GM18951 (cell line): ENCODE results near the gene VILL.

Source experiments
- POLR2A ChIP-seq: IDR thresholded peaks from 4 replicates; pipeline ENCODE4 v1.6.1; 2011; ENCODE audit warnings: mild to moderate bottlenecking; ENCODE audit not compliant: insufficient read length, insufficient read depth; ENCODE audit errors: extremely low read depth
- in situ Hi-C: fragments of 300-500 bp; cut with MboI; formaldehyde crosslinking; loops from one replicate; pipeline ENCODE4 v1.12.0; 2022; ENCODE audit warnings: low sequenced_read_pairs, mixed read lengths, inconsistent platforms; ENCODE audit not compliant: unreplicated experiment

VILL gene

DNA sequence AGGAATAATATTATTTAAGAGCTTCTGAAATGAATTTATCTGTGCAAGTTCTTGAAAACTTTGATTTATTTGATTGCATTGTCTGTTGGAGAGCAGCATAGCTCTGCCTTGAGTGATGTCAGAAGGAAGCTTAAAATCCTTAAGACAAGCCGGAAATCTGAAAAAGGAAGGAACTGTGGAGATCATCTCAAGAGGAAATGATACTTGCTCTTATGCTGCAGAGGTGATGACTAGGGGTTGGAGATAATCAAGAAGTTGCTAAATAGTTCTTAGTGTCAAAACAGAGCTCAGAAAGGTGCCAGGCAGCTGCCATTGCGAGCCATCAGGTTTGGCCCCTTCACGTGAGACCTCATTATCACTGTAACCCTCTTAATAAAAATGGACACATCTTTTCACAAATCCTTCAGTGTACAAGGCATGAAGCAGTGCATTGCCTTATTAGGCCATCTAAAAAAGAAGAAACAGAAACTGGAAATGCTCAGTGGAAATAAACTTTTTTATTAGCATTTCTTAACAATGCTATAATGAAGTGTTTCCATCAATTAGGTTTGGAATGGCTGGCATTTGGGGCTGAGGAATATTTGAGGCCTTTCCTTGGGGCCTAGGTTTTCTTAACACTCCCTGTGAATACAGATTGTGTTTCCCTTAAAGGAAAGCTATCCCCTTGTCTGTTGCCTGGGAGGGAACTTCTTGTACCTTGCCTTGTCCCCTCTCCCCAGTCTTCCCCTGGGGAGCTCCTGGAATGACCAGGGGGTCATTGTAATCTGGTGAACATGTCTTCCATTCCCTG is 34.5 kb upstream of the VILL start:
- in situ Hi-C loops: no loop called here
- no peak for TF ChIP-seq POLR2A

DNA sequence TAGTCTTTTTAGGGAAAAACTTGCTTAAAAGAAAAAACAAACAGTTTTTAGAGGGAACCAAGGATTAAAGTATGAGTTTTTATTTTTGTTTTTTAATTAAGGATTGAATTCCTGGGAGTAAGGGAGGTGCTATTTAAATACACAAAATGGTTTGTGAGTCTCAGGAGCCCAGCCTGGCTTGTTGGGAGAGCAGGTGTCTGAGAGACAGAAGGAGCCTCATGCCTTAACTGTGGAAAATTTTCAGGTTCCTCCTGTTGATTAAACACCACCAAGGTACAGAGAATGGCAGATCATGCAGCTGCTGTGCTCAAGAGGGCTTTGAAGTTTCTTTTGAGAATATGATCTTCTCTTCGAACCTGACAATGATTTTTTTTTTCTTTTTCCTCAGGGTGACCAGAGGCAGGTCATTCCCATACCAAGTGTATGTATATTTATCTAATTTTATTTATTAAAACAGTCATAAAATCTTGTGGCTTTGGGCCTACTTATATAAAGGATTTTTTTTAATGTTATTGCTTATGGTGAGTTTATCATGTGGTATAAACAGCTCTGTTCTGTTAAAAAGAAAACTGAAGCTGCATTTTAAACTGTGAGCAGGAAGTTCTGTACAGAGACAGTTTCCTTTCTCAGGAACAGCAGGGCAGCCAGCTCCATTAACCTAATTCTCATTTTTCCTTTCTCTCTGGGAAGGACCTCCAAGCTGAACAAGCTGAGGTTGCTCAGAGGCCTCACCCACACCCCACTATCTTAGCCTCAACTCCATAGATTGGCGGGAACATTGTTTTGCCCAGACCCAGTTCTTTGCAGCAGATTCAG is 33.7 kb upstream of the VILL start:
- in situ Hi-C loops: no loop called here
- no peak for TF ChIP-seq POLR2A

DNA sequence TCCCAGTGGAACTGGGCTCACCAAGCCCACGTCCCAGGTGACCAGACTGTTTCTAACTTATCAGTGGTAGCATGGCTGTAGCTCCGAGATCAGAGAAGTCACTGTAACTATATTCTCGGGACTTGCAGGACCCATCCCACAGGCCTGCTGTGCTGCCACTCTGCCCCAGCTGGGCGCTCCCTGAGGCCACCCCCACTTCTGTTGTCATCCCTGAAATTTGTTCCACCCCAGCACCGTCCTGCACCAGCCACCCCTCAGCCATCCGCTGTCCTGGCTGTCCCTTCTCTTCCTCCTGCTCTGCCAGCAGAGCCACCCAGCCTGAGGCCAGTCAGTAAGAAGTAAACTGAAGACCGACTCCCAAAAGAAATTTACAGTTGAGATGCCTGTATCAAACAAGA is 33.0 kb upstream of the VILL start:
- TF ChIP-seq POLR2A: no peak
- in situ Hi-C loops: no loop called here

DNA sequence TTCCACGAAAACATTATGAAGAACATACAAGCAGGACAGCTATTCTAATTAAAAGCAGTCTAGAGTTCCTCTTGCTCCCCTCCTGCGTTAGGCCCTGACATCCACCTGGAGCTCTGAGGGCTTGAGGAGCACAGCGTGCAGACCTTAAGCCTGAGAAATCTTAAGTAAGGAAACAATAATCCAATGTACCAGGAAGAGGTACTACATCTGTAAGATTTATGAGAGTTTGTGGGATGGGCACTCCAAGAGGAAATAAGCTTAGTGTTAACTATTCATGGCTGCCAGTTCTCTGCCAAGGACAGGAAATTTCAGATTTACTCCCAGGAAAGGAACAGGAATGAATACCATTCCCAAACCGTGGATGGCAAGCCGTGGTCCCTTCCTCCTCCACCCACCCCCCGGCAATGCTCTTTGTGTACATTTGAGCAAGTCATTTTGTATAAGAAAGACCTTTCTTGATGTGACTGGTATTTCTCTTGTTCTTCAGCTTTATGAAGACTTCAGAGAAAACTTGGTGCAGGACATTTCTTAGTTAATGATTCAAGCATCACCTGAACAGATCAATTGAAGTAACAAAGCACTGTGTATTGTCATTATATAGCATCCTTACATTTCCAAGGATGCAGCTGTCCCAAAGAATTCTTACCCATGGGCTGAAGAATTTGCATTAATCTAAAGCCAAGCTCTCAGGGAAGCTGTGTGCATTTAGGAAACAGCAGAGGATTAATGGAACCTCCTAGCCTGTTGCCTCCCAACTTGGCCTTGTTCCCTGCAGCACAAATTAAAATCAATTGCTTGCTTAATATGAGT is 28.8 kb upstream of the VILL start:
- TF ChIP-seq POLR2A: no peak
- in situ Hi-C loops: loop anchor here (5.0 kb wide), 1 partner anchor 105 kb away; no protein-coding TSS in a partner anchor

DNA sequence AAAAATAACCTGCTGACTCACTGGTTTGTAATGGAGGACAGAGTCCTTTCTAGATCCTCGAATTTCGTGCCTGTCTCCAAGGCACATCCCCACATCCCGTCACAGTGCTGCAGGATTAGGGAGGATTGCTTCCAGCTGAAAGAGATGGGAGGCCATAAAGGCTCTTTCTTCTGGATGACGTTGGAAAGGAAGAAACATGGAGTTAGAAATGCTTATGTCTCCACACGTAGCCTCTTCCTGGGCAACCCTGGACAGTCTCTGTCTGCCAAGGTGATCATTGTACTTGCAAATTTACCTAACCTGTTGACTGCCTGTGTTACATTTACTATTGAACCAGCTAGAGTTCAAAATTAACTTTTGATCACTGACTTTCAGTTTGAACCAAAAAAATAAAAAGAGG is 27.6 kb upstream of the VILL start:
- in situ Hi-C loops: loop anchor here (5.0 kb wide), 1 partner anchor 106 kb away; no protein-coding TSS in a partner anchor
- TF ChIP-seq POLR2A: no peak

DNA sequence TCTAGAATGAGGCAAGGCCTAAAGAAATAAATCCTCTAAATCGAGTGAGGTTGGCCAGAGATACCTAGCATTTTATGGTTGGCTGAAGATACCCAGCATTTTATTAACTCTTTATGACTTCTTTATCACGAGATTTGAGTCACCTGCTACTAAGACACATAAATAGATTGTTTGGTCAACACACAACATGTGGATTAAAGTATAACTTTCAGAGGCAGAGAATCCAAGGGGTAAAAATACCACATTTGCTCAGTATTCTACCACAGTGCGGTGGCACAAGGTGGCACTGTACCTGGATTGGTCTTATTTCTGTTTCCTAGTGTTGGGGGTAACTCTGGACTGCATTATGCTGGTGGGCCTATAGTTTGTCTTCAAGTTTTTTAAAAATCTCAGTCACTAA is 27.0 kb upstream of the VILL start:
- in situ Hi-C loops: loop anchor here (5.0 kb wide), 1 partner anchor 106 kb away; no protein-coding TSS in a partner anchor

DNA sequence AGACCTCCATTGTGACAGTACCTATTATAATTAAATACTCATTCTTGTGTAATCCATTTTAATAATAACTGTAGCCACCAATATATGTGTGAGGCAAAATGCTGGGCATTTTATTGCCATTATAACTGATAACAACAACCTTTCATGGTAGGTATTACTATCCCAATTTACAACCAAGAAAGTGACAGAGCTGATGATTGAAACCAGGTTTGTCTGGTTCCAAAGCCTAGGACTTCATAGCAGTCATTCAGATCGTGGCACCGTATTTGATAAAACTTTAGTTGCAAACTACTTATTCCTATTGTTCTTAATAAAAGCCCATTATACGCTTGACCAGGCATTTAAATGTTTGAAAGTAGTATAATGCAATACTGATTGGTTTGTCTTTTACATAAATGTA is 26.4 kb upstream of the VILL start:
- no peak for TF ChIP-seq POLR2A
- in situ Hi-C loops: loop anchor here (5.0 kb wide), 1 partner anchor 107 kb away; no protein-coding TSS in a partner anchor

More for the DNA sequence above, 27.0 kb upstream of the VILL start:
- no peak for TF ChIP-seq POLR2A

DNA sequence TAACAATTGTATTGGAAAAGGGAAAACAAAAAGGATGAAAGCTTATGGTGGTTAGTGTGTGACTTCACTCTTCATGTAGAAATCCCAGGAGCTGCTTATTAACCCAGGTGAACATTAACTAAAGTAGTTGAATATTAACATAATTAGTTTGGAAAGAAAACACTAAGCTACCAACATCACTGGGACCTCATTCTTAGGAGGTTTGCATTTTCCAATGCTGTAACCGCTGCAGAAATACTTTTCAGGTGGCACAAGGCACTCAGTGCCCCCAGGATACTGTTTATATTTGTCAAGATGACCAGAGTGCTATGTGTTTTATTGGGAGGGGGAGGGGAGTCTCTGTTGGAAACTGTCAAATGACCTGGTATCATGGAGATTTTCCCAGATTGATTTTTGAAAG is 25.9 kb upstream of the VILL start:
- in situ Hi-C loops: loop anchor here (5.0 kb wide), 1 partner anchor 107 kb away; no protein-coding TSS in a partner anchor
- TF ChIP-seq POLR2A: no peak

DNA sequence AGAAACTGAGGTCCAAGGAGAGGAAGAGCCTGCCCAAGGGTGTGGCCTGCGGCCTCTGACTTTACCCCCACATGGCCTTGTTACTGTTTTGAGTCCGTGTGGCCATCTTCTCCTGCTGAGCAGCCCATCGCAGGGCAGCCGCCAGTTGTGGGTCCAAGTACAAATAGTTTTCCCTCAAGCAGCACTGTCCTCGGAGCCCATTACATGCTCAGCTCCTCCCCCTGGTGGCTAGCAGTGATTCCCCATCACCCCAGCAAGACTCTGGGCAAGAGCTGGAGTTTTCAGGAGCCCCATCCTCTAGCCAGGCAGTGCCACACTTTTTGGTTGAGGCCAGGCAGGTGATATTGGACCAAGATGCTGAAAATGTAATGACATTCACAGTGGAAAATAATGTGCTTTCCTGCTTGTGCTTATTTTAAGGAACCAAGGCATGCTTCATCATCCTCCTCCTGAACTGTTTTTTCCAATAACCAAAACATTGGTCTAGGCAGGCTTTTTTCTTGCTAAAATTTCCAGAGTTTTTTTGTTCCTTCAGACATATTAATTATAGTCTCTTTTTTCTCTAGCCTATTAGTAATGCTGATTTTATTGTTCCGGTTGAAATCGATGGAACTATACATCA is 23.2 kb upstream of the VILL start:
- TF ChIP-seq POLR2A: no peak
- in situ Hi-C loops: no loop called here

DNA sequence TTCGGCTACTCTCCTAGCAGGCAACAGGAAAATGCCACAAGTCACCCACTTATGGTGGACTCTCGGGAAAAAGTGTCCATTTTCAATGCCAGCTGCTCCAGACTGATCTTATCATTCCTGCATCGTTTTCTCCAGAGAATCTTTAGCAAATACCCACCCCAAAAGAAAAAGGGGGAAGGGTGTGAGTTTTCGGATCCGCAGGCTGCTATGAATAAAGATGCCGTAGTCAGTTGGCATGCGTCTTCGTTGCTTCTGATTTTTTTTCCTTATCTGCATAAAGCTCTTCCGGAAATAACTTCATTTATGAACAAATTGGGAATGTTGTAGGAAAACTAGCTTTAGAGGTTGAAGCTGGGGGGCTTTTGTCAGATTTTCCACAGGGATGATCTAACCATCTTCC is 22.4 kb upstream of the VILL start:
- in situ Hi-C loops: no loop called here

DNA sequence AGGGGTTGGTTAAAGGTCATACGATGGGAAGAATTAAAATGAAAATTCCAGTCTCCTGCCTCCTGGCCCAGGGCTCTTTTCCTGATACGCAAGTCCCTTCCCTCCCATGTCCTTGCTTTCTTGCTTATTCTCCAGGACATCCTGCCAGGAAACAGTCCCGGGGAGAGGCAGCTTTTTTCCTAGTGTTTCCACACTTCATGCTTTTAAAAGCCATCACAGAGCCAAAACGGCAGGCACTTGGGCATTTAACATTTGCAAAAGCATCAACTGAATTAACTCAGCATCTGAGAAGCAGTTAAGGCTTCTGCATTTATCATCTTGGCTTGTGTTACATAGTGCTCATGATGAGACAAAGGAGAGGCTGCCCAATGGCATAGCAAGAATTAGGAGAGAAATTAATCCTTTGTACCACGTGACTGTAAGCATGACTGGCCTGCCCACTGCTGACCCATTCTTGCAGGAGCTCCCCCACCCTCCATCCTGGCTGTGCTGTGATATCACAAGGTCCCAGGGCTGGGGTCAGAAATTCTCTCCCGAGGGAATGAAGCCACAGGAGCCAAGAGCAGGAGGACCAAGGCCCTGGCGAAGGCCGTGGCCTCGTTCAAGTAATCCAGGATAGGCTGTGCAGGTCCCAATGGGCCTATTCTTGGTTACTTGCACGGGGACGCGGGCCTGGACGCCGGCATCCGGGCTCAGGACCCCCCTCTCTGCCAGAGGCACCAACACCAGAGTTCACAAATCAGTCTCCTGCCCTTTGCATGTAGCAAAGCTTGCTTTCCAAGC is 21.6 kb upstream of the VILL start:
- in situ Hi-C loops: no loop called here
- TF ChIP-seq POLR2A: no peak

More for the DNA sequence above, 22.4 kb upstream of the VILL start:
- TF ChIP-seq POLR2A: no peak

DNA sequence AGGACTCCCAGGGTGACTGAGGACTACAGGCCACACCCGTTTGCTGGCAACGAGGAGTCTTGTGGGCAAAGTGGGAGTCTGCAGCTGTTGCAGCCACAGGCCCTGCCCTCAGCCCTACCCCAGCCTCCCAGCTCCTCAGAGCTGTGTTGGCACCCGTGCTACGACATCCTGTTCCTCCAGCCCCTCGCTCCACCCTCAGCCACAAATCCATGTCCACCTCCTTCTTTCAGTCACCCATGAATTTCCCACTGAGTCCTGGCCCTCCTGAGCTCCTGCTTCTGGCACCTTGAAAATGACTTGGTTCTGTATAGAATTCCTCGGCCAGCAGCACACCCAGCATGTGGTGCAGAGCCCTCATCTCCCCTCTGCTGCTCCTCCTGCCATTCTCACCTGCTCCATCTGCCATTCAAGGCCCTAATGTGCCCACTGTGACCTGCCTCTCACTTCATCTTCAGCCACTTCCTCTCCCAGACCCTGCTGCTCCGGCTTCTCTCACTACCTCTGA is 20.9 kb upstream of the VILL start:
- TF ChIP-seq POLR2A: no peak
- in situ Hi-C loops: no loop called here

DNA sequence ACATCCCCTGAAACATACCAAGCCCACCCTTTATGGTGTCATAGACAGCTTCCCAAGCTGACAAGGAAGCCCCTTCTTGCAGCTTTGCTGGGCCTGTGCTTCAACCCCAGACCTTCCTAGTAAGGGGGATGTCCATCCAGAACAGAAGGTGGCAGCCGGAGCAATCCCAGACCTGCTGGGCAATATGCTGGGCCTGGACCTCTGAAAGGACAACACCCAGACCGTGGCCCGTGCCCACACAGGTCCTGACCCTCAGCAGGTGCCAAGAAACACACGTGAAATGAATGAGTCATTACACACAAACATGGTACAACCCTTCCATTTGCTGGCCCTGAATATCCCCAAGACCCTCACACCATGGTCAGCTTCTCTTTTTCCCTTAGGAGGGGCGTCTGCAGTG is 19.8 kb upstream of the VILL start:
- in situ Hi-C loops: no loop called here
- TF ChIP-seq POLR2A: no peak
